Epithelial cell of proximal tubule (primary cell): Measurements from ENCODE around the gene SLC12A1. TPM values are rescaled to one million over a fixed set of nuclear protein-coding genes. Genes with fewer than 3 reads are reported as not detected.
A peak's percentile ranks its signal among the peaks of the same experiment; 100 is the strongest.

Source experiments
- DNase-seq: peaks from one replicate; pipeline ENCODE4 v3.0.0-alpha.2; 2011; ENCODE audit warnings: low read depth
- H3K4me3 ChIP-seq: 2 replicates; pipeline ENCODE4 v1.5.1; 2011; ENCODE audit warnings: low read depth, mild to moderate bottlenecking, low read length
- total RNA-seq: library from RNA; depleted of rRNA; stranded (reverse); fragments of >200 nt; gene quantifications from 2 replicates; pipeline ENCODE4 v1.2.3, GENCODE V29; 2015
- TF ChIP-seq, protein P1 (sequence below): conservative IDR thresholded peaks from 2 replicates; pipeline ENCODE4 v1.5.1; 2012; ENCODE audit warnings: low read depth, mild to moderate bottlenecking, low read length

SLC12A1 gene
- total RNA-seq, 1 donor from 2014 or later = 0.06 TPM

DNA sequence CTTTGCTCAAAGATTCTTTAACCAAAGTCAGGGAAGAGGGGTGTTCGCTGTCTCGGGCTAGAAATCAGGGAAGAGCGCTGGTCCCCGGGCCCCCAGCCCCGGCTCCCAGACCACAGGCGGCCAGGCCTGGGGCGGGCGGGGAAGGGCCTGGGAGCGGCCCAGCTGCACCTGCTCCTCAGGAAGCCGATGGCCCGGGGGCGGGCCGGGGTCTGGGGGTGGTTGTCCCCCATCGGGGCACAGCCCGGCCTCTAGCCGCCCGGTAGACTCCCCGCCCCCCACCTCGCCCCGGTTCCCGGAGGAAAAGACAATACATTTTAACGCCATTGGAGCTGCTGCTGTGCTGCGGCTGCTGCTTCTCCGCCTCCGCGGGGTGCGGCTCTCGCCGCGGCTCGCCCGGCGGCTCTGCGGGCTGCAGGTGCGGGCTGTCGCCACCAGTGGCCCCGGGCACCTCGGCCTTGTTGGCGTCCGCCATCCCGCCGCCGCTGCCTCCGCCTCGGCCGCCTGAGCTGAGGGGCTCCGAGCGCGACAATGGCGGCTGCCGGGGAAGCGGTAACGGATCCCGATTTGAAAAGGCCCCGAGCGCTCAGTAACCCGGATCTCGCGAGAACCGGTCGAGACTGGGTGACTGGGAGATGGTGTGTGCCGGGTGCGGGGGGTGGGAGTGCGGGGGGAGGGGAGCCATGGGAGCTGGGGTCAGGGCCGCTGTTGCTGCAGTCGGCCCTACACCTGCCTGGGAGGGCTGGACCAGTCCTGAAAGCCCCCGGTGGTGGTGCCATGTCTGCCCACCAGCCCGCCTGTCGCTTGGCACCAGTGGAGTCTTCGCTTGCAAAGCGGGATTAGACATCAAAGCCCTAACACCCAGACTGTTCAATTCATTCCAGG lies 28.1 kb upstream of the SLC12A1 start, which contains the start of gene MYEF2:
TSS of gene MYEF2 (minus strand) at position 530 of the 882 bp plus-strand sequence. CDS start at position 472, 58 bp downstream.
- peak within 1 kb of the TSS; percentile 71 for H3K4me3 ChIP-seq
- TF ChIP-seq, protein P1, sequence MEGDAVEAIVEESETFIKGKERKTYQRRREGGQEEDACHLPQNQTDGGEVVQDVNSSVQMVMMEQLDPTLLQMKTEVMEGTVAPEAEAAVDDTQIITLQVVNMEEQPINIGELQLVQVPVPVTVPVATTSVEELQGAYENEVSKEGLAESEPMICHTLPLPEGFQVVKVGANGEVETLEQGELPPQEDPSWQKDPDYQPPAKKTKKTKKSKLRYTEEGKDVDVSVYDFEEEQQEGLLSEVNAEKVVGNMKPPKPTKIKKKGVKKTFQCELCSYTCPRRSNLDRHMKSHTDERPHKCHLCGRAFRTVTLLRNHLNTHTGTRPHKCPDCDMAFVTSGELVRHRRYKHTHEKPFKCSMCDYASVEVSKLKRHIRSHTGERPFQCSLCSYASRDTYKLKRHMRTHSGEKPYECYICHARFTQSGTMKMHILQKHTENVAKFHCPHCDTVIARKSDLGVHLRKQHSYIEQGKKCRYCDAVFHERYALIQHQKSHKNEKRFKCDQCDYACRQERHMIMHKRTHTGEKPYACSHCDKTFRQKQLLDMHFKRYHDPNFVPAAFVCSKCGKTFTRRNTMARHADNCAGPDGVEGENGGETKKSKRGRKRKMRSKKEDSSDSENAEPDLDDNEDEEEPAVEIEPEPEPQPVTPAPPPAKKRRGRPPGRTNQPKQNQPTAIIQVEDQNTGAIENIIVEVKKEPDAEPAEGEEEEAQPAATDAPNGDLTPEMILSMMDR = no peak
- no peak for DNase-seq

DNA sequence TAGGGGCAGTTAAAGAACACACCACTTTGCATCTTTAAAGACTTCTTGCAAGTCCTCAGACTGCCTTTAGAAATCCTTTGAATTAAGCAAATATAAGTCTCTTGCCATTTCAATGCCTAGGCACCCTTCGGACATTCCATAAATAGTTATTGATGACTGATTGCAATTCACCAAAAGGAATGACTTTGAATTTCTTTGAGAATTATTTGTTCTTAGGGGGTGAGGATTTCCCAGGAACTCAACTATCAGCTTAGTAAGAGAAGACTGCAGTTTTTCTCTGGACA lies 27.5 kb upstream of the SLC12A1 start:
- peak overlapping the region; percentile 71 for H3K4me3 ChIP-seq
- DNase-seq = no peak

DNA sequence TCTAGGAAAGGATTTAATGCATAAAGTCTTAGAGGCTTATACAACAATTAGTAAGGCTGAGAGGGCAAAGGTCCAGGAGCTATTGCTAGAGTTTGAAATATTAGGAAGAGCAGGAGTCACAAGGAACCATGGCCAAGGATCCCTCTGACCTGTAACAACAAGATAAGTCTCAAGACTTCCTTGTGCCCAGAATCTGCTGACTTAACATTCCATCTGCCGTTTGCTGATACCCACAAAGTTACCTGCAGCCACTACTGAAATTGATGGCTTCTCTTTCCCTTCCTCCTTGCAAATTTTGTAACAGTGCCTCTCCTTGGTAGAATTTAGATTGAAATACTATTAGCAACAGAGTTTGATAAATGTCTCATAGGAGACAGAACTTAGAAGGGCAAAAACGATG lies 23.4 kb upstream of the SLC12A1 start:
- DNase-seq = no peak
- no peak overlapping the region for H3K4me3 ChIP-seq
- TF ChIP-seq, protein P1 = no peak

More for the DNA sequence above, 27.5 kb upstream of the SLC12A1 start:
- TF ChIP-seq, protein P1 = no peak

DNA sequence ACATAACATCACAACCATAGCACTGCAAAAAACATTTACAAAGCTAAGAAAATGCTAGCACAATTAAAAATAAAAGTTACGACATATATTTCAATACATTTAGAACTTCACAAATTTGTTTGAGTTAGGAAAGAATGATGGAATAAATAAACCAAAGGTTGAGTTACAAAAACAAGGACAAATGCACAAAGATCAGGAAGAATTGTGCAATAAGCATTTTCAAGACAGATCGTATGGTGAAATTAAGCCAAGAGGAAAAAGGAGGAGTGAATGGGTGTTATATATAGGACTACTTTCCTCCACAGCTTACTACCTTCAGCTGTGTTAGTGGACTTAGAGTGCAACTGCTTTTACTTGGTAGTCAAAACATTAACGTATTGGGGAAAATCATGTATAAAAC lies 20.6 kb upstream of the SLC12A1 start:
- DNase-seq = no peak
- TF ChIP-seq, protein P1 = no peak
- H3K4me3 ChIP-seq = no peak overlapping the region

DNA sequence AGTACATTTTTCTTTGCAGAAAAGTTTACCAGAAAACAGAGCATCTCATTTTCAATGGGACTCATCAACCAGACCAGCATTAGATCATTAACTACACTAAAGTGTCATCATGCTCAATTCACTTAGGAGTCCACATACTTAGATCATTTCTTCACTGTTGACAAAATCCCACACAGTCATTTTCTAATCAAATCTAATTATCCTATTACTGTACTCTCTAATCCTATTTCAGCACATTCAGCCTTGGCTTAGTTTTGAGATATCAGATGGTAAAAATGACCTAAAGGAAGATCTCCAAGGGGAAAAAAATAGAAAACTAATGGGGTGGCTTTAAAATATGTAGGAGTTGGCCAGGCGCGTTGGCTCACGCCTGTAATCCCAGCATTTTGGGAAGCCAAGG lies 19.8 kb upstream of the SLC12A1 start:
- DNase-seq = no peak
- TF ChIP-seq, protein P1 = no peak
- no peak overlapping the region for H3K4me3 ChIP-seq

DNA sequence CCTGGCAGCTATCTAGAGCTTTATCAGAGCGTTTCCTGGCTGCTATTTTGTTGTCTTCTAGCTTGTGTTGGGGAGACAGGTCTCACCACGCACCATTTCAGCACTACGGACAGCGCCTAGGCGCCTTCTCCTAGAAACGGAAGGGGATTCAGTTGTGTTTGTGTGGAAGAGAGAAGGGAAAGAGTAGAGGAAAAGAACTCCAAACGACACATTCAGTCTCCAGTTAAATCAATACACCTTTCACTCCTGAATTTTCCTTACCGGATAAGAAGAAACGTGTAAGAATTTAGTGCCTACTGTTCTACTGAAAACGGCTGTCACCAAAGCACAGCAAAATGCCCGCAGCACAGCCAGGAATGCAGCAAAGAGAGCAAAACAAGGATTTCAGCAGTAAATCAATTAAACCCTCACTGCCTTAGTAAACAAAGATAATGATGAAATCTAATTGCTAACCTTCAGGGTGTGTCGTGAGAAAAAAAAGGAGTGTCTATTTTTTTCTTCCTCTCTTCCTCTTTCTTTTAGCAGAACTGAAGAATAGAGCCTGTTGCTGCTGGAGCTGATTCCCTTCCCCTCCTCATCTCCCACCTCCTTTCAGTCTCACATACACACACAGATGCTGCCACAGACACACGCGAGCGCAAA lies 15.0 kb upstream of the SLC12A1 start:
- TF ChIP-seq, protein P1 = no peak
- DNase-seq = no peak
- peak overlapping the region; percentile 37 for H3K4me3 ChIP-seq
